Measurements from ENCODE around the gene AUNIP.
A peak's percentile ranks its signal among the peaks of the same experiment; 100 is the strongest.

AUNIP gene

GRCh38 chr1:25906644-25907300 lies 47.5 kb upstream of the AUNIP start (continued):
- TF ChIP-seq ZNF311 (tag by site-specific recombination; IDR thresholded peaks at IDR 0.05; ENCODE audit: borderline replicate concordance) (no peak), ZFP69B (tag by site-specific recombination; IDR thresholded peaks at IDR 0.05) (no peak), KLF17 (tag by site-specific recombination; IDR thresholded peaks at IDR 0.05) (0 out of 2 replicates have a peak, but pooled peaks have one; percentile 38), ZNF530 (tag by site-specific recombination; IDR thresholded peaks at IDR 0.05; ENCODE audit: low read depth) (no peak), ZNF175 (tag by site-specific recombination; IDR thresholded peaks at IDR 0.05) (no peak), ZNF645 (tag by site-specific recombination; IDR thresholded peaks at IDR 0.05) (0 out of 2 replicates have a peak, but pooled peaks have one; percentile 20), ZIC2 (tag by site-specific recombination; IDR thresholded peaks at IDR 0.05) (0 out of 2 replicates have a peak, but pooled peaks have one; percentile 8), ZNF24 (tag by site-specific recombination; IDR thresholded peaks at IDR 0.05) (0 out of 2 replicates have a peak, but pooled peaks have one; percentile 20), KLF1 (tag by site-specific recombination; IDR thresholded peaks at IDR 0.05) (peak; percentile 49), KLF9 (tag by site-specific recombination; IDR thresholded peaks at IDR 0.05; ENCODE audit: low read depth) (no peak), PRDM10 (tag by site-specific recombination; IDR thresholded peaks at IDR 0.05) (peak; percentile 96), ZBTB8A (tag by site-specific recombination; IDR thresholded peaks at IDR 0.05) (peak; percentile 10; the same call in 1 of the 2 replicates)

GRCh38 chr1:25905680-25906643 lies 46.7 kb upstream of the AUNIP start, which contains the start of gene STMN1:
Gene STMN1 (minus strand): TSS chr1:25906419. CDS start chr1:25904676, 1,743 bp downstream.
- CTCF ChIA-PET, result interaction anchor here (0.6 to 3.2 kb wide), 3 partner anchors 10 to 981 kb away, joined by 3 to 35 read pairs (median 4); no protein-coding TSS in a partner anchor
- POLR2A ChIA-PET, result interaction anchor here (0.7 to 1.9 kb wide), 6 partner anchors 17 to 392 kb away, joined by 4 to 10 read pairs (median 6); partner anchors contain the start of genes PAFAH2 and PAQR7
- H3K36me3 ChIP-seq (ENCODE audit: control insufficient read depth in 2 of 2, insufficient read depth in 1 of 2, low read length in 2 of 2), result peaks cover 22 to 37% of the 10 kb centered on the region in 2 experiments
- peaks cover 5% of the 10 kb centered on the region for H3K4me1 ChIP-seq (ENCODE audit: control insufficient read depth, insufficient read depth, low read length)
- peak within 1 kb of the TSS; percentile 89 for H3K27ac ChIP-seq (ENCODE audit: extremely low read depth, low read depth, low read length)
- peak within 1 kb of the TSS; percentile 75 for H3K4me3 ChIP-seq (ENCODE audit: low read depth, low read length)
- H3K9me3 ChIP-seq (ENCODE audit: control insufficient read depth, insufficient read depth, low read depth, low read length), result no peaks in the 10 kb centered on the region
- TF ChIP-seq ZNF510 (tag by site-specific recombination; IDR thresholded peaks at IDR 0.05; ENCODE audit: insufficient replicate concordance) (no peak), ZSCAN16 (tag by site-specific recombination; IDR thresholded peaks at IDR 0.05) (no peak), ZNF274 (IDR thresholded peaks at IDR 0.05; ENCODE audit: low read length) (no peak), ZNF274 (tag by site-specific recombination; IDR thresholded peaks at IDR 0.05; ENCODE audit: borderline replicate concordance) (no peak), ZNF701 (tag by site-specific recombination; IDR thresholded peaks at IDR 0.05) (no peak), ZNF639 (tag by site-specific recombination; IDR thresholded peaks at IDR 0.05) (0 out of 2 replicates have a peak, but pooled peaks have one; percentile 39), MEIS1 (CRISPR knock-in tag; IDR thresholded peaks at IDR 0.05; ENCODE audit: borderline replicate concordance) (no peak), MZF1 (tag by site-specific recombination; IDR thresholded peaks at IDR 0.05; ENCODE audit: borderline replicate concordance) (no peak), ZNF645 (tag by site-specific recombination; IDR thresholded peaks at IDR 0.05) (no peak), ZBTB17 (tag by site-specific recombination; IDR thresholded peaks at IDR 0.05) (peak; percentile 15; the same call in 1 of the 2 replicates), KLF8 (tag by site-specific recombination; IDR thresholded peaks at IDR 0.05) (peak; percentile 84; the same call in 1 of the 2 replicates), ZNF529 (tag by site-specific recombination; IDR thresholded peaks at IDR 0.05; ENCODE audit: insufficient replicate concordance) (no peak), ZSCAN30 (tag by site-specific recombination; IDR thresholded peaks at IDR 0.05) (0 out of 2 replicates have a peak, but pooled peaks have one; percentile 34), ZNF600 (tag by site-specific recombination; IDR thresholded peaks at IDR 0.05) (no peak), ZNF174 (tag by site-specific recombination; IDR thresholded peaks at IDR 0.05) (no peak)
